WTC11 (cell line): ENCODE measurements around the gene EEFSEC.

Experiments used
- CREB1 ChIP-seq: sonication (generic); formaldehyde crosslinking; IDR thresholded peaks from 2 replicates; pipeline ENCODE4 v1.8.0; 2023; ENCODE audit warnings: mild to moderate bottlenecking, missing genetic modification reagents
- CTCF ChIP-seq: fragments of 200-600 bp; IDR thresholded peaks from 2 replicates; pipeline ENCODE4 v1.8.0; 2022; ENCODE audit warnings: antibody characterized with exemption
- ELF4 ChIP-seq: sonication (generic); formaldehyde crosslinking; IDR thresholded peaks from 2 replicates; pipeline ENCODE4 v1.8.1; 2022; ENCODE audit warnings: low read depth, mild to moderate bottlenecking, moderate library complexity, missing genetic modification reagents
- SMAD4 ChIP-seq: sonication (generic); formaldehyde crosslinking; IDR thresholded peaks from 2 replicates; pipeline ENCODE4 v1.8.0; 2022; ENCODE audit warnings: mild to moderate bottlenecking, missing genetic modification reagents
- ZBTB21 ChIP-seq: sonication (generic); formaldehyde crosslinking; IDR thresholded peaks from 2 replicates; pipeline ENCODE4 v1.8.1; 2023; ENCODE audit warnings: mild to moderate bottlenecking, missing genetic modification reagents, borderline replicate concordance
- ZNF219 ChIP-seq: sonication (generic); formaldehyde crosslinking; IDR thresholded peaks from 2 replicates; pipeline ENCODE4 v1.8.0; 2023; ENCODE audit warnings: missing genetic modification reagents, mild to moderate bottlenecking, borderline replicate concordance
- TF ChIP-seq, protein P1 (sequence below): sonication (generic); formaldehyde crosslinking; IDR thresholded peaks from 2 replicates; pipeline ENCODE4 v1.8.0; 2023; ENCODE audit warnings: mild to moderate bottlenecking, missing genetic modification reagents
- TF ChIP-seq, protein P2 (sequence below): sonication (generic); formaldehyde crosslinking; IDR thresholded peaks from 2 replicates; pipeline ENCODE4 v1.8.1; 2022; ENCODE audit warnings: low read depth, mild to moderate bottlenecking, moderate library complexity, missing genetic modification reagents, borderline replicate concordance

DNA sequence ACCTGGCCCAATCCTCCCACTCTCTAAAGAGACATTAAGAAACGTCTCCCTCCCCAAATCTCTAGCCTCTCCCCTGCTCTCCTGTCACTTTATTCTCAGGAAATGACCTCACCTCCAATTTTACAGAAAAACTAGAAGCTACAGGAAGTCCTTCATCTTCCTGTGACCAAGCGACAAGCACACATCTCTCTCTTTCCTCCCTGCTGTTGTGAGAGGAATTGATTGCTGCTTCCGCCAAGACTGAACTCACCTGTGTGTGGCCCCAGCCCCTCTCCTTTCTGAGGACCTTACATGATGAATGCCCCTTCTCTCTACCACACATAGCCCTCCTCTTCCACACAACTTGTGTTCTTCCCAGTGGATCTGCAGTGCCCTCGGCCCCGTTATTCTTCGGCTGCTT lies 295.2 kb downstream of the EEFSEC start:
- TF ChIP-seq ELF4 (CRISPR knock-in tag) (no peak), ZNF219 (CRISPR knock-in tag) (no peak), CTCF (no peak), CREB1 (CRISPR knock-in tag) (no peak), ZBTB21 (CRISPR knock-in tag) (no peak), SMAD4 (CRISPR knock-in tag) (no peak)
- TF ChIP-seq, protein P1, sequence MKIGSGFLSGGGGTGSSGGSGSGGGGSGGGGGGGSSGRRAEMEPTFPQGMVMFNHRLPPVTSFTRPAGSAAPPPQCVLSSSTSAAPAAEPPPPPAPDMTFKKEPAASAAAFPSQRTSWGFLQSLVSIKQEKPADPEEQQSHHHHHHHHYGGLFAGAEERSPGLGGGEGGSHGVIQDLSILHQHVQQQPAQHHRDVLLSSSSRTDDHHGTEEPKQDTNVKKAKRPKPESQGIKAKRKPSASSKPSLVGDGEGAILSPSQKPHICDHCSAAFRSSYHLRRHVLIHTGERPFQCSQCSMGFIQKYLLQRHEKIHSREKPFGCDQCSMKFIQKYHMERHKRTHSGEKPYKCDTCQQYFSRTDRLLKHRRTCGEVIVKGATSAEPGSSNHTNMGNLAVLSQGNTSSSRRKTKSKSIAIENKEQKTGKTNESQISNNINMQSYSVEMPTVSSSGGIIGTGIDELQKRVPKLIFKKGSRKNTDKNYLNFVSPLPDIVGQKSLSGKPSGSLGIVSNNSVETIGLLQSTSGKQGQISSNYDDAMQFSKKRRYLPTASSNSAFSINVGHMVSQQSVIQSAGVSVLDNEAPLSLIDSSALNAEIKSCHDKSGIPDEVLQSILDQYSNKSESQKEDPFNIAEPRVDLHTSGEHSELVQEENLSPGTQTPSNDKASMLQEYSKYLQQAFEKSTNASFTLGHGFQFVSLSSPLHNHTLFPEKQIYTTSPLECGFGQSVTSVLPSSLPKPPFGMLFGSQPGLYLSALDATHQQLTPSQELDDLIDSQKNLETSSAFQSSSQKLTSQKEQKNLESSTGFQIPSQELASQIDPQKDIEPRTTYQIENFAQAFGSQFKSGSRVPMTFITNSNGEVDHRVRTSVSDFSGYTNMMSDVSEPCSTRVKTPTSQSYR (CRISPR knock-in tag), result no peak
- TF ChIP-seq, protein P2, sequence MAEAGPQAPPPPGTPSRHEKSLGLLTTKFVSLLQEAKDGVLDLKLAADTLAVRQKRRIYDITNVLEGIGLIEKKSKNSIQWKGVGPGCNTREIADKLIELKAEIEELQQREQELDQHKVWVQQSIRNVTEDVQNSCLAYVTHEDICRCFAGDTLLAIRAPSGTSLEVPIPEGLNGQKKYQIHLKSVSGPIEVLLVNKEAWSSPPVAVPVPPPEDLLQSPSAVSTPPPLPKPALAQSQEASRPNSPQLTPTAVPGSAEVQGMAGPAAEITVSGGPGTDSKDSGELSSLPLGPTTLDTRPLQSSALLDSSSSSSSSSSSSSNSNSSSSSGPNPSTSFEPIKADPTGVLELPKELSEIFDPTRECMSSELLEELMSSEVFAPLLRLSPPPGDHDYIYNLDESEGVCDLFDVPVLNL (CRISPR knock-in tag), result no peak
